IMR-90 (cell line): ENCODE results near the gene VOPP1. TPM values are rescaled to one million over a fixed set of nuclear protein-coding genes. Genes with fewer than 3 reads are reported as not detected.

Experiments used
- ATAC-seq: fragments of 200-7000 bp; cut with Tn5 transposase; 2 replicates; pipeline ENCODE4 v1.9.1; 2020; ENCODE audit warnings: low read depth, mild to moderate bottlenecking, moderate library complexity
- BruUV-seq: library from RNA; stranded (reverse); fragments of 400-500 nt; replicated peaks from 2 replicates; lab custom pipeline; 2021; lab: Mats Ljungman, UMichigan
- CTCF ChIA-PET: fragments of 300-600 bp; formaldehyde crosslinking; extraction: SDS; loops from one replicate; lab custom pipeline; 2021; ENCODE audit warnings: antibody characterized with exemption; lab: Yijun Ruan, JAX
- POLR2A ChIA-PET: fragments of 300-600 bp; sonication (Branson Sonifier 250); formaldehyde crosslinking; loops from one replicate; lab custom pipeline; 2022; ENCODE audit warnings: antibody characterized with exemption; ENCODE audit not compliant: unreplicated experiment; lab: Charles Lee
- DNase-seq: peaks from one replicate; pipeline ENCODE4 v3.0.0; 2013
- H2AFZ ChIP-seq: replicated peaks from 2 replicates; pipeline ENCODE3; 2013; ENCODE audit warnings: low read length, mild to moderate bottlenecking; ENCODE audit not compliant: poor library complexity
- H2AK5ac ChIP-seq: 2 replicates; pipeline ENCODE4 v1.6.1; 2013; ENCODE audit warnings: low read depth, low read length, inconsistent platforms
- H2AK9ac ChIP-seq: replicated peaks from 2 replicates; pipeline ENCODE3; 2013; ENCODE audit warnings: mild to moderate bottlenecking, low read depth, low read length, moderate library complexity; ENCODE audit not compliant: poor library complexity
- H2BK120ac ChIP-seq: 2 replicates; pipeline ENCODE4 v1.6.1; 2013; ENCODE audit warnings: low read depth, low read length, inconsistent platforms
- H2BK15ac ChIP-seq: 3 replicates; pipeline ENCODE4 v1.6.1; 2013; ENCODE audit warnings: low read depth, low read length, inconsistent platforms
- H2BK20ac ChIP-seq: 2 replicates; pipeline ENCODE4 v1.6.1; 2013; ENCODE audit warnings: low read depth, mild to moderate bottlenecking, inconsistent platforms, low read length, moderate library complexity
- H2BK5ac ChIP-seq: 2 replicates; pipeline ENCODE4 v1.6.1; 2013; ENCODE audit warnings: mild to moderate bottlenecking, low read depth, low read length, inconsistent platforms; ENCODE audit not compliant: poor library complexity, severe bottlenecking
- H3K14ac ChIP-seq: replicated peaks from 2 replicates; pipeline ENCODE4 v1.6.1; 2013; ENCODE audit warnings: low read depth, low read length, inconsistent platforms
- H3K18ac ChIP-seq: 2 replicates; pipeline ENCODE4 v1.6.1; 2013; ENCODE audit warnings: low read depth, low read length, control low read depth
- H3K23ac ChIP-seq: 2 replicates; pipeline ENCODE4 v1.6.1; 2013; ENCODE audit warnings: low read depth, low read length, inconsistent platforms
- H3K27ac ChIP-seq: 2 replicates; pipeline ENCODE4 v1.5.1; 2013; ENCODE audit warnings: mild to moderate bottlenecking, control low read depth, low read length; ENCODE audit not compliant: insufficient read depth
- H3K27me3 ChIP-seq: 2 replicates; pipeline ENCODE4 v1.6.1; 2013; ENCODE audit warnings: low read length; ENCODE audit not compliant: control insufficient read depth, insufficient read depth
- H3K36me3 ChIP-seq: 2 replicates; pipeline ENCODE4 v1.6.1; 2013; ENCODE audit warnings: low read length, mixed read lengths; ENCODE audit not compliant: control insufficient read depth, insufficient read depth
- H3K4ac ChIP-seq: 2 replicates; pipeline ENCODE4 v1.6.1; 2013; ENCODE audit warnings: low read depth, low read length, inconsistent platforms
- H3K4me1 ChIP-seq: 2 replicates; pipeline ENCODE4 v1.6.1; 2013; ENCODE audit warnings: low read length, mixed read lengths; ENCODE audit not compliant: control insufficient read depth, insufficient read depth
- H3K4me2 ChIP-seq: 2 replicates; pipeline ENCODE4 v1.6.1; 2013; ENCODE audit warnings: low read depth, mild to moderate bottlenecking, control low read depth, low read length, moderate library complexity
- H3K4me3 ChIP-seq: 2 replicates; pipeline ENCODE4 v1.5.1; 2013; ENCODE audit warnings: low read depth, mild to moderate bottlenecking, control low read depth, low read length, moderate library complexity; ENCODE audit not compliant: insufficient read depth
- H3K56ac ChIP-seq: 2 replicates; pipeline ENCODE4 v1.6.1; 2013; ENCODE audit warnings: low read length, inconsistent platforms; ENCODE audit not compliant: insufficient read depth; ENCODE audit errors: extremely low read depth
- H3K79me1 ChIP-seq, 2 experiments: 2 replicates each; pipeline ENCODE4 v1.6.1; 2013; ENCODE audit warnings: low read length in 2 of 2, inconsistent platforms in 1 of 2, low read depth in 1 of 2
- H3K9ac ChIP-seq: 2 replicates; pipeline ENCODE4 v1.6.1; 2013; ENCODE audit warnings: low read depth, low read length, control low read depth
- H3K9me1 ChIP-seq: 2 replicates; pipeline ENCODE4 v1.6.1; 2013; ENCODE audit warnings: low read length, inconsistent platforms; ENCODE audit not compliant: insufficient read depth
- H3K9me3 ChIP-seq: 2 replicates; pipeline ENCODE4 v1.6.1; 2013; ENCODE audit warnings: low read length; ENCODE audit not compliant: control insufficient read depth, insufficient read depth
- H4K20me1 ChIP-seq: 2 replicates; pipeline ENCODE4 v1.6.1; 2013; ENCODE audit warnings: low read length, inconsistent platforms; ENCODE audit not compliant: insufficient read depth
- H4K5ac ChIP-seq: 2 replicates; pipeline ENCODE4 v1.6.1; 2013; ENCODE audit warnings: mild to moderate bottlenecking, low read depth, low read length, control low read depth
- H4K8ac ChIP-seq, 2 experiments: 2 replicates each; pipeline ENCODE4 v1.6.1; 2013; ENCODE audit warnings: low read depth in 2 of 2, low read length in 2 of 2, control low read depth in 1 of 2, inconsistent platforms in 1 of 2
- H4K91ac ChIP-seq: 2 replicates; pipeline ENCODE4 v1.6.1; 2013; ENCODE audit warnings: low read depth, low read length, inconsistent platforms; ENCODE audit not compliant: insufficient read depth
- CHD1 ChIP-seq: IDR thresholded peaks from 2 replicates; pipeline ENCODE4 v1.6.1; 2012; ENCODE audit warnings: low read depth, low read length, improper control_type of control experiment
- FOS ChIP-seq: fragments of 150-350 bp; IDR thresholded peaks from 2 replicates; pipeline ENCODE4 v1.6.1; 2016; ENCODE audit warnings: low read depth, low read length
- MAFK ChIP-seq: IDR thresholded peaks from 2 replicates; pipeline ENCODE4 v1.6.1; 2012; ENCODE audit warnings: low read depth, low read length, improper control_type of control experiment
- MAZ ChIP-seq: IDR thresholded peaks from 2 replicates; pipeline ENCODE4 v1.6.1; 2012; ENCODE audit warnings: low read depth, mild to moderate bottlenecking, low read length, improper control_type of control experiment, moderate library complexity, borderline replicate concordance
- MXI1 ChIP-seq: IDR thresholded peaks from 2 replicates; pipeline ENCODE4 v1.6.1; 2012; ENCODE audit warnings: low read depth, mild to moderate bottlenecking, low read length, moderate library complexity, borderline replicate concordance
- NFE2L2 ChIP-seq: fragments of 150-350 bp; IDR thresholded peaks from 2 replicates; pipeline ENCODE4 v1.6.1; 2016; ENCODE audit warnings: low read depth, mild to moderate bottlenecking, low read length
- POLR2A ChIP-seq: IDR thresholded peaks from 2 replicates; pipeline ENCODE4 v1.6.1; 2012; ENCODE audit warnings: mild to moderate bottlenecking, low read depth, low read length
- RAD21 ChIP-seq: IDR thresholded peaks from 2 replicates; pipeline ENCODE4 v1.6.1; 2012; ENCODE audit warnings: low read length, improper control_type of control experiment
- RCOR1 ChIP-seq: IDR thresholded peaks from 2 replicates; pipeline ENCODE4 v1.6.1; 2012; ENCODE audit warnings: mild to moderate bottlenecking, low read length, improper control_type of control experiment; ENCODE audit not compliant: insufficient replicate concordance
- USF2 ChIP-seq: fragments of 150-350 bp; IDR thresholded peaks from 2 replicates; pipeline ENCODE4 v1.6.1; 2017; ENCODE audit warnings: mild to moderate bottlenecking, antibody characterized with exemption, low read length, low read depth
- WGBS, 2 experiments: methylation state at CpG; one replicate each; pipeline versions ENCODE4 v1.1.5 to v1.1.7; 2013; ENCODE audit warnings: missing lambda C conversion rate in 2 of 2; ENCODE audit not compliant: insufficient read length in 1 of 2; ENCODE audit errors: extremely low coverage in 2 of 2; 5-methylcytosine and 5-hydroxymethylcytosine counted together
- dilution Hi-C: fragments of 300-500 bp; cut with HindIII; formaldehyde crosslinking; loops from one replicate; pipeline ENCODE4 v1.14.3; 2018; ENCODE audit warnings: low sequenced_read_pairs; ENCODE audit not compliant: unreplicated experiment
- in situ Hi-C: fragments of 300-500 bp; cut with MboI; formaldehyde crosslinking; loops from 3 replicates; pipeline ENCODE4 v1.14.3; 2019; ENCODE audit warnings: low sequenced_read_pairs, inconsistent platforms, mixed read lengths
- intact Hi-C: fragments of 100-400 bp; cut with micrococcal nuclease; formaldehyde crosslinking; loops from 2 replicates; pipeline ENCODE4 v1.10.0; 2022
- polyA plus RNA-seq, 3 experiments: library from polyadenylated mRNA; depleted of rRNA; stranded (reverse); fragments of >200 nt; gene quantifications; 2 replicates each; pipeline ENCODE4 v1.2.3, GENCODE V29; 2012; ENCODE audit warnings: low replicate concordance in 1 of 3
- total RNA-seq: library from RNA; depleted of rRNA; stranded (reverse); fragments of >200 nt; gene quantifications from 2 replicates; pipeline ENCODE4 v1.2.3, GENCODE V29; 2012

VOPP1 gene
- total and polyA plus RNA-seq, 2 of the 4 experiments (the other 2 are of a cell fraction) = 60.2 to 94.5 TPM

DNA sequence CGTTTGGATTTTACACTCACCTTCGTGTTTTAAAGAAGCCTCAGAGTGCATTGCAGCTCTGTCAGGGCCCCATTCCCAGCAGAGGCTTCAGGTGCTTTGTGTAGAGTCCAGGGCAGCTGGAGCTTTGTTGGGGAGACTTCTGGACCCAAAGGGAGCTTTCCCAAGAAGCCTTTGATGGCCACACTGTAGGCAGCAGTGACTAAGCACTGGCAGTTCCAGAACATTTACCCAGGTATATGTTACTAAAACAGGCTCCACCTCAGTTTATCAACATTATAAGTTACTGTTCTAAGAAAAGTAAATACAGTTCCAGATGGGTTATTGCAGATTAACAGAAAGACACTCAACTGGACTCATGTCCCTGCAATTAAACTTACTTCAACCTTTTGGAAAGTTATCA is 140.4 kb downstream of the VOPP1 start:
- no peak overlapping the region for H3K4me3 ChIP-seq
- H3K56ac ChIP-seq = no peak overlapping the region
- H4K20me1 ChIP-seq = no peaks in the 10 kb centered on the region
- H3K9me1 ChIP-seq = no peaks in the 10 kb centered on the region
- CTCF ChIA-PET = no interaction called here
- H3K23ac ChIP-seq = no peak overlapping the region
- H2BK15ac ChIP-seq = no peak overlapping the region
- no CpG with 5 or more reads among the region's 2 CpGs for WGBS, 2 experiments
- no peaks in the 10 kb centered on the region for H3K79me1 ChIP-seq
- no peak overlapping the region for H3K4me2 ChIP-seq
- H3K9me3 ChIP-seq = no peaks in the 10 kb centered on the region
- no peak overlapping the region for H2BK20ac ChIP-seq
- dilution Hi-C loops = no loop called here
- intact Hi-C loops = loop anchor here (5.0 kb wide), 1 partner anchor 165 kb away; no protein-coding TSS in a partner anchor
- H3K14ac ChIP-seq = no peak overlapping the region
- H3K36me3 ChIP-seq = 0 out of 2 replicates have a peak, but pooled peaks cover 1% of the 10 kb centered on the region
- H3K9ac ChIP-seq = no peak overlapping the region
- peaks cover 10% of the 10 kb centered on the region for H3K4me1 ChIP-seq
- ATAC-seq (no peak), DNase-seq (no peak)
- H2BK120ac ChIP-seq = no peak overlapping the region
- H4K5ac ChIP-seq = no peak overlapping the region
- no peak overlapping the region for H2AK5ac ChIP-seq
- H3K18ac ChIP-seq = no peak overlapping the region
- no peak overlapping the region for H3K27ac ChIP-seq
- H4K8ac ChIP-seq = no peak overlapping the region
- no peak overlapping the region for H2BK5ac ChIP-seq
- no TSS peak for BruUV-seq
- in situ Hi-C loops = loop anchor here (25.0 kb wide), 1 partner anchor 530 kb away; the partner anchor contains the start of genes MRPS17 and NIPSNAP2
- no peak overlapping the region for H4K91ac ChIP-seq
- POLR2A ChIA-PET = no interaction called here
- H3K27me3 ChIP-seq = no peaks in the 10 kb centered on the region
- no peak overlapping the region for H3K4ac ChIP-seq
- no peak overlapping the region for H2AK9ac ChIP-seq
- TF ChIP-seq MAFK (no peak), RCOR1 (no peak), MXI1 (no peak), MAZ (no peak), POLR2A (no peak), RAD21 (no peak), NFE2L2 (no peak), CHD1 (no peak), USF2 (no peak), FOS (no peak)
- H2AFZ ChIP-seq = no peak overlapping the region
